Measurements from ENCODE around the gene ODAPH. TPM values are rescaled to one million over a fixed set of nuclear protein-coding genes. Genes with fewer than 3 reads are reported as not detected.
"Not testable (repeated sequence)": the region's sequence is repeated elsewhere in the genome, so short reads cannot be mapped to it uniquely, and the experiment has no call there.

Gene ODAPH, protein sequence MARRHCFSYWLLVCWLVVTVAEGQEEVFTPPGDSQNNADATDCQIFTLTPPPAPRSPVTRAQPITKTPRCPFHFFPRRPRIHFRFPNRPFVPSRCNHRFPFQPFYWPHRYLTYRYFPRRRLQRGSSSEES
- under 1 TPM in 1 of 5 donors, not detected in 4; 0.47 TPM for total RNA-seq
- 0.06 TPM for total RNA-seq (2013)
- 0 to 0.82 (median 0.15) reads per million in 29 experiments for total RNA-seq

GRCh38 chr4:75555294-75556164, at the start of gene ODAPH:
Gene ODAPH (plus strand): TSS chr4:75556066. CDS start chr4:75556083, 17 bp downstream.
- H3K4me1 ChIP-seq (ENCODE audit: control insufficient read depth in 1 of 2, extremely low read depth in 1 of 2, insufficient read depth in 2 of 2, low read length in 2 of 2): no peaks in the 10 kb centered on the region
- H3K4me3 ChIP-seq (ENCODE audit: control insufficient read depth in 1 of 2, extremely low read depth in 1 of 2, low read length in 1 of 2): no peak within 1 kb of the TSS
- H3K27ac Mint-ChIP-seq: peak within 1 kb of the TSS in 1 of 2 donors; percentile 34
- no peaks in the 10 kb centered on the region for H3K9me3 ChIP-seq
- WGBS (ENCODE audit: insufficient coverage): 47% methylated on average over 2 of the region's 9 CpGs
- H3K27ac ChIP-seq (ENCODE audit: low read length): no peak within 1 kb of the TSS
- H3K4me3 Mint-ChIP-seq: no peak within 1 kb of the TSS
- H3K27me3 Mint-ChIP-seq: peaks cover 13% of the 10 kb centered on the region in 2 donors
- H3K36me3 Mint-ChIP-seq: no peaks in the 10 kb centered on the region
- H3K4me1 Mint-ChIP-seq: peaks cover 0 to 5% (median 0%) of the 10 kb centered on the region in 3 donors
- CTCF ChIA-PET: interaction anchor here in 1 of 2 donors (0.7 kb wide), 1 partner anchor 185 kb away, joined by 4 read pairs; no protein-coding TSS in a partner anchor
- peaks cover 0 to 3% of the 10 kb centered on the region in 2 experiments for H3K27me3 ChIP-seq (replicated peaks in 1 of 2; ENCODE audit: control insufficient read depth in 2 of 2, extremely low read depth in 1 of 2, insufficient read depth in 2 of 2, low read length in 1 of 2)
- DNase-seq (peak in 3 of 35 experiments; percentile 3 to 8 (median 4)), ATAC-seq (replicated peaks in 1 of 4) (peak in 3 of 4 experiments; percentile 58 to 84 (median 70))
- no peaks in the 10 kb centered on the region for H3K9me3 Mint-ChIP-seq
- H3K36me3 ChIP-seq (ENCODE audit: control insufficient read depth in 2 of 2, extremely low read depth in 1 of 2, insufficient read depth in 1 of 2, low read length in 1 of 2): no peaks in the 10 kb centered on the region
- POLR2A ChIA-PET: no interaction called here

DNA sequence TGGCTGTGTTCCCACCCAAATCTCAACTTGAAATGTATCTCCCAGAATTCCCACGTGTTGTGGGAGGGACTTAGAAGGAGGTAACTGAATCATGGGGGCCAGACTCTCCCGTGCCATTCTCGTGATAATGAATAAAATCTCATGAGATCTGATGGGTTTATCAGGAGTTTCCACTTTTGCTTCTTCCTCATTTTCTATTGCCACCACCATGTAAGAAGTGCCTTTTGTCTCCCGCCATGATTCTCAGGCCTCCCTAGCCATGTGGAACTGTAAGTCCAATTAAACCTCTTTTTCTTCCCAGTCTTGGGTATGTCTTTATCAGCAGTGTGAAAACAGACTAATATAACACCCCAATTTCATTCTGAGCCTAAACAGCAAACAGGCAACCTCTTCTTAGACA, 46.3 kb upstream of the ODAPH start:
- H3K27me3 Mint-ChIP-seq; POLR2A ChIA-PET; H3K27me3 ChIP-seq (replicated peaks in 1 of 2; ENCODE audit: control insufficient read depth in 2 of 2, extremely low read depth in 1 of 2, insufficient read depth in 2 of 2, low read length in 1 of 2); H3K27ac ChIP-seq (ENCODE audit: low read length); H3K4me3 ChIP-seq (ENCODE audit: control insufficient read depth in 1 of 2, extremely low read depth in 1 of 2, low read length in 1 of 2); H3K4me3 Mint-ChIP-seq; H3K27ac Mint-ChIP-seq; H3K9me3 ChIP-seq; ATAC-seq (replicated peaks in 1 of 4); H3K9me3 Mint-ChIP-seq; DNase-seq: not testable (repeated sequence)
- CTCF ChIA-PET: interaction anchor here (0.6 to 0.7 kb wide), 2 partner anchors 49 to 141 kb away, joined by 3 read pairs; no protein-coding TSS in a partner anchor
- Mint-ChIP-seq H3K4me1 (peaks cover 2 to 47% (median 40%) of the 10 kb centered on the region in 3 donors), H3K36me3 (peaks cover 38% of the 10 kb centered on the region)
- WGBS (ENCODE audit: insufficient coverage): no CpG with 5 or more reads among the region's 4 CpGs
- peaks cover 23 to 32% of the 10 kb centered on the region in 2 experiments for H3K4me1 ChIP-seq (ENCODE audit: control insufficient read depth in 1 of 2, extremely low read depth in 1 of 2, insufficient read depth in 2 of 2, low read length in 2 of 2)
- peaks cover 0 to 17% of the 10 kb centered on the region in 2 donors for H3K36me3 ChIP-seq (ENCODE audit: control insufficient read depth in 2 of 2, extremely low read depth in 1 of 2, insufficient read depth in 1 of 2, low read length in 1 of 2)

DNA sequence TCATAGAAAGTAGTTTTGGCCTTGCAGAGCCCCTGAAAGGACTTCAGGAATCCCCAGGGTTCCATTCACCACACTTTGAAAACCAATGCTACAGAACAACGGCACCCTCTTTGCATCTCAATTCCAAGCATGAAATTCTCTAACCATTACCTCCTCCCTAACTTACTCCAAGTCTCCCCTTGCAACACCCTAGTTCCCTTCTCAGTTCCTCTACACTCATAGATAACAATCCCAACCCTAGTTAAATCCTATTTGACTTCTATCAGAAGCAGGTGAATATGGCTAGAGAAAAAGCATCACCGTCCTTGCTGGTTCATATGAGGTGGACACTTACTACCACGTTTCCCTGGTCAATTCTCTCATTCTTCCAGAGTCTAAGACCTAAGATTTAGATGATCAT, 44.0 kb upstream of the ODAPH start:
- POLR2A ChIA-PET: interaction anchor here (0.6 to 0.7 kb wide), 2 partner anchors 20 to 426 kb away, joined by 3 to 5 read pairs; no protein-coding TSS in a partner anchor
- no peaks in the 10 kb centered on the region for H3K27me3 Mint-ChIP-seq
- 47% methylated on average over 2 of the region's 3 CpGs for WGBS (ENCODE audit: insufficient coverage)
- no peaks in the 10 kb centered on the region for H3K27me3 ChIP-seq (replicated peaks in 1 of 2; ENCODE audit: control insufficient read depth in 2 of 2, extremely low read depth in 1 of 2, insufficient read depth in 2 of 2, low read length in 1 of 2)
- peaks cover 19% of the 10 kb centered on the region for H3K36me3 Mint-ChIP-seq
- H3K9me3 Mint-ChIP-seq: no peaks in the 10 kb centered on the region
- no peak for DNase-seq
- peaks cover 30 to 40% of the 10 kb centered on the region in 2 experiments for H3K4me1 ChIP-seq (ENCODE audit: control insufficient read depth in 1 of 2, extremely low read depth in 1 of 2, insufficient read depth in 2 of 2, low read length in 2 of 2)
- no peak for ATAC-seq (replicated peaks in 1 of 4)
- no peaks in the 10 kb centered on the region for H3K9me3 ChIP-seq
- peak overlapping the region; percentile 97 for H3K27ac ChIP-seq (ENCODE audit: low read length)
- H3K27ac Mint-ChIP-seq: no peak overlapping the region
- CTCF ChIA-PET: no interaction called here
- H3K4me1 Mint-ChIP-seq: peaks cover 20 to 54% (median 50%) of the 10 kb centered on the region in 3 donors
- H3K4me3 ChIP-seq (ENCODE audit: control insufficient read depth in 1 of 2, extremely low read depth in 1 of 2, low read length in 1 of 2): peak overlapping the region in 1 of 2 donors; percentile 77
- peaks cover 0 to 8% of the 10 kb centered on the region in 2 donors for H3K36me3 ChIP-seq (ENCODE audit: control insufficient read depth in 2 of 2, extremely low read depth in 1 of 2, insufficient read depth in 1 of 2, low read length in 1 of 2)
- H3K4me3 Mint-ChIP-seq: no peak overlapping the region

DNA sequence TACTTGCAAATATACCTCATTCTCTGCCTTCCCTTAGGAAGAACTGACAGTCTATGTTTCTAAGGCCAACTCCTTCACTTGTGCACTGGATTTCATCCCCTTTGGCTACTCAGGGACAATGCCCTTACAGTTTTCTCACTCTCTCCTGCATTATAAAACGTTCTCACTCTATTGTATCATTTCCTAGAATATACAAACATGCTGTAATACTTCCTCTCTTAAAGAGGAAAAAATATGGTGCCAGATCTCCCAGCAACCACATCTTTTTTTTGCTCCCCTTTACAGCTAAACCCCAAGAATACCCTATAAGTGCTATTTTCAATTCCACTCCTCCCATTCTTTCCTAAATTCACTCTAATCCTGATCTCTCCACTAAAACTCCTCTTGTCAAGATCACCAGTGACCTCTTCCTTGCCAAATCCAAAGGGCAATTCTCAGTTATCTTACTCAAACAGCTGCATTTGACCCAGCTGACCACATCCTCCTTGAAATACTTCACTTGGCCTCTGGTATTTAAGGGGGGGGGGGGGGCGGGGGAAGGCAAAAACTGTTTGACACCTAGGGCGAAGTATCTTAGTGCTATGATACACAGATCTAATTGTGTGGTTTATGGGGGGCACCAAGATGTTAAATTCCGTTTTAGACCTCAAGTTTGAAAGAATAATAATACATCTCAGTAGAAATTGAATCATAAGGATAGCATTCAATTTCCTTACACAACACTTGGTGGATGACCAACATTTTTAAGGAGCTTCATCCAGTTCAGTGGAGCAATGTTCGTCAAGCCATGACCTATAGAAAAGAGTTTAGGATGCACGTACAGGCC, 43.3 kb upstream of the ODAPH start:
- POLR2A ChIA-PET: interaction anchor here (0.7 to 2.9 kb wide), 3 partner anchors 208 to 213 kb away, joined by 4 to 19 read pairs (median 5); partner anchors contain the start of gene USO1 (in 1 of the 2)

GRCh38 chr4:75513526-75514130, 42.2 kb upstream of the ODAPH start:
- Histone ChIP-seq H3K36me3 (ENCODE audit: control insufficient read depth in 2 of 2, extremely low read depth in 1 of 2, insufficient read depth in 1 of 2, low read length in 1 of 2) (peaks cover 0 to 14% of the 10 kb centered on the region in 2 donors), H3K9me3 (no peaks in the 10 kb centered on the region), H3K4me3 (ENCODE audit: control insufficient read depth in 1 of 2, extremely low read depth in 1 of 2, low read length in 1 of 2) (peak overlapping the region; percentile 77 to 96), H3K27me3 (replicated peaks in 1 of 2; ENCODE audit: control insufficient read depth in 2 of 2, extremely low read depth in 1 of 2, insufficient read depth in 2 of 2, low read length in 1 of 2) (no peaks in the 10 kb centered on the region), H3K27ac (ENCODE audit: low read length) (peak overlapping the region; percentile 97), H3K4me1 (ENCODE audit: control insufficient read depth in 1 of 2, extremely low read depth in 1 of 2, insufficient read depth in 2 of 2, low read length in 2 of 2) (peaks cover 30 to 40% of the 10 kb centered on the region in 2 experiments)
- Mint-ChIP-seq H3K36me3 (peaks cover 22% of the 10 kb centered on the region), H3K9me3 (no peaks in the 10 kb centered on the region), H3K27ac (peak overlapping the region; percentile 96), H3K4me1 (peaks cover 31 to 59% (median 54%) of the 10 kb centered on the region in 3 donors), H3K4me3 (no peak overlapping the region), H3K27me3 (no peaks in the 10 kb centered on the region)
- POLR2A ChIA-PET: interaction anchor here (0.6 to 2.9 kb wide), 7 partner anchors 8 to 1435 kb away, joined by 4 to 19 read pairs (median 6); partner anchors contain the start of gene USO1 (in 1 of the 2)
- DNase-seq (peak in 1 of 35 experiments; percentile 0), ATAC-seq (replicated peaks in 1 of 4) (no peak)
- WGBS (ENCODE audit: insufficient coverage): 0% methylated on average over 2 of the region's 12 CpGs
- CTCF ChIA-PET: interaction anchor here (0.8 to 3.0 kb wide), 6 partner anchors 9 to 1680 kb away, joined by 3 to 21 read pairs (median 3); partner anchors contain the start of genes G3BP2 (in 1 of the 2) and USO1 (in 1 of the 2)

More for the DNA sequence above, 43.3 kb upstream of the ODAPH start:
- Histone ChIP-seq H3K27me3 (replicated peaks in 1 of 2; ENCODE audit: control insufficient read depth in 2 of 2, extremely low read depth in 1 of 2, insufficient read depth in 2 of 2, low read length in 1 of 2) (no peaks in the 10 kb centered on the region), H3K9me3 (no peaks in the 10 kb centered on the region), H3K36me3 (ENCODE audit: control insufficient read depth in 2 of 2, extremely low read depth in 1 of 2, insufficient read depth in 1 of 2, low read length in 1 of 2) (peaks cover 0 to 12% of the 10 kb centered on the region in 2 donors), H3K4me1 (ENCODE audit: control insufficient read depth in 1 of 2, extremely low read depth in 1 of 2, insufficient read depth in 2 of 2, low read length in 2 of 2) (peaks cover 30 to 40% of the 10 kb centered on the region in 2 experiments), H3K27ac (ENCODE audit: low read length) (peak overlapping the region; percentile 97), H3K4me3 (ENCODE audit: control insufficient read depth in 1 of 2, extremely low read depth in 1 of 2, low read length in 1 of 2) (peak overlapping the region; percentile 44 to 77)
- ATAC-seq (replicated peaks in 1 of 4) (no peak), DNase-seq (peak in 2 of 35 experiments; percentile 2 to 17)
- no peaks in the 10 kb centered on the region for H3K27me3 Mint-ChIP-seq
- peaks cover 25 to 53% (median 48%) of the 10 kb centered on the region in 3 donors for H3K4me1 Mint-ChIP-seq
- 0% methylated on average over 1 of the region's 6 CpGs for WGBS (ENCODE audit: insufficient coverage)
- H3K9me3 Mint-ChIP-seq: no peaks in the 10 kb centered on the region
- H3K4me3 Mint-ChIP-seq: no peak overlapping the region
- CTCF ChIA-PET: interaction anchor here (0.5 to 3.0 kb wide), 4 partner anchors 7 to 401 kb away, joined by 3 to 21 read pairs (median 4); partner anchors contain the start of gene USO1 (in 1 of the 2)
- H3K27ac Mint-ChIP-seq: no peak overlapping the region
- peaks cover 17% of the 10 kb centered on the region for H3K36me3 Mint-ChIP-seq
